NAMALWA (cell line): ENCODE data around the gene SEL1L3.

Source experiments
- DNase-seq: peaks from one replicate; pipeline ENCODE4 v3.0.0-alpha.2; 2015; ENCODE audit warnings: low spot score

SEL1L3 gene

DNA sequence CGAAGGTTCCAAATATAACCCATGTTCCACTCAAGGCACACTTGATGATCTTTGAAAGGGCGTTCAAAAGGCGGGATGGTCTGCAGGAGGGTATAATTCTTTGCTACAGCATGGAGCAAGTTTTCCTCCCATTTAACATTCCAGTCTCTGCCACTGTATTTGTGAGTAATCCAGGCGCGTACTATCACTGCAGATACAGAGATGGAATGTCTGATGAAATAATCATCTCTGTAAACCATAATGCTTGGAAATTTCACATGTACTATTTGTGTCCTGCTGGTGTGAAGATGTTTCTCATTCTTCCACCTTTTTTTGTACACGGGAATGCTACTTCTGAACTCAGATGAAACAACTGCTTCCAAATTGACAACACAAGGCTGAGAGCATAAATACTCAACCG lies 15.5 kb downstream of the SEL1L3 start:
- no peak for DNase-seq

DNA sequence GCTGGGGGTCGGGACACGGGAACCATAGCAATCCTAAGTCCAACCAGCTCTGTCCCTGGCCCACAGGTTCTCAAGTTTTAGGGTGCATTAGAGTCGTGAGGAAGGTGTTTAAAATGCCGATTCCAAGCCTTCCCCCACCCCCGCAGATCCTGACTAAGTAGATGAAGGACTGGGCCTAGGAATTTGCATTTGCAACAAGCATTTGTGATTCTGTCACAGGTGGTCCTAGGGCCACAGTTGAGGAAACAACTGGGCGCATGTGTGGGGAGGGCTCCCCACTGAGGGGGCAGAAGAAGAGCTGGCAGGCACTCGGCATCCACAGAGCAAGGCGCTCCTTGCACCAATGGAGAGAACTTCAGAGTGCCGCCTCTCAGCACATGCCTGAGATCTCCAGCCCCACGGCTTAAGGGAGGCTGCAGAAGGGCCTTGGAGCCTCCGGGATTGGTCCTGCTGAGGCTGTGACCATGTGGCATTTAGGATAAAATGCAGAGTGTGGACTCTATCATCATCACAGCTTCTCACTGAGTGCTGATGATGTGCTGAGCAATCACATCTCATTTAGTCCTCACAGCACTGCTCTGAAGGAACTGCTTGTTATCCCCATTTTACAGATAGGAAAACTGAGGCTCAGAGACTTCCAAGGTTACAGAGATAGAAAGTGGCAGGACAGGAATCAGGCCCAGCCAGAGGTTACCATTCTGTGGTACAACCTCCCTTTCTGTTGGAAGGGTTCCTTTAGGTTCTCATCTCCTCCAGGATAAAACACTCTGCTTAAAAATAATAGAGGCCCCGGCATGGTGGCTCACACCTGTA lies 16.7 kb downstream of the SEL1L3 start:
- DNase-seq, result no peak

DNA sequence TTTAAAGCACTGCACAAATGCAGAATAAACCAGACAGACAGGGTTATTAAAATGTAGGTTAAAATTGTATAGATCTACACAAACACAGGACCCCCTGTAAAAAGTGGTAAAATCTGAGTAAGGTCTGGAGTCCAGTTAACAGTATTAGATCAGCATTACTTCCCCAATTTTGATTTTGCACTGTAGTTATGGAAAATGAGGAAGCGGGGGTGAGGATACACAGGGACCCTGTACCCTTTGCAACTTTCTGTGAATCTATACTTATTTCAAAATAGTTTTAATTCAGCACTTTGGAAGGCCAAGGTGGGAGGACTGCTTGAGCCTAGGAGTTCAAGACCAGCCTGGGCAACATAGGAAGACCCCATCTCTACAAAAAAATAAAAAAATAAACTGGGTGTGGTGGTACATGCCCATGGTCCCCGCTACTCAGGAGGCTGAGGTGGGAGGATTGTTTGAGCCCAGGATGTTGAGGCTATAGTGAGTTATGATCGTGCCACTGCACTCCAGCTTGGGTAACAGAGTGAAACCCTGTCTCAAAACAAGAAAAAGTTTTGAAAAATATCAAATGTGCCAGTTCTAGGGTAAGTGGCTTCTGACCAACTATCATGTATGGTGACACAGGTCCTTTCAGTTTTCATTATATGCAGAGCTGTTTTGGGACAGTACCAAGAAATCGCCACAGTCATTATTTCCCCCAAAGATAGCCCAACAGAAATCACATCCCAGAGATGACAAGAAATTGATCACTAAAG lies 17.7 kb downstream of the SEL1L3 start:
- no peak for DNase-seq

DNA sequence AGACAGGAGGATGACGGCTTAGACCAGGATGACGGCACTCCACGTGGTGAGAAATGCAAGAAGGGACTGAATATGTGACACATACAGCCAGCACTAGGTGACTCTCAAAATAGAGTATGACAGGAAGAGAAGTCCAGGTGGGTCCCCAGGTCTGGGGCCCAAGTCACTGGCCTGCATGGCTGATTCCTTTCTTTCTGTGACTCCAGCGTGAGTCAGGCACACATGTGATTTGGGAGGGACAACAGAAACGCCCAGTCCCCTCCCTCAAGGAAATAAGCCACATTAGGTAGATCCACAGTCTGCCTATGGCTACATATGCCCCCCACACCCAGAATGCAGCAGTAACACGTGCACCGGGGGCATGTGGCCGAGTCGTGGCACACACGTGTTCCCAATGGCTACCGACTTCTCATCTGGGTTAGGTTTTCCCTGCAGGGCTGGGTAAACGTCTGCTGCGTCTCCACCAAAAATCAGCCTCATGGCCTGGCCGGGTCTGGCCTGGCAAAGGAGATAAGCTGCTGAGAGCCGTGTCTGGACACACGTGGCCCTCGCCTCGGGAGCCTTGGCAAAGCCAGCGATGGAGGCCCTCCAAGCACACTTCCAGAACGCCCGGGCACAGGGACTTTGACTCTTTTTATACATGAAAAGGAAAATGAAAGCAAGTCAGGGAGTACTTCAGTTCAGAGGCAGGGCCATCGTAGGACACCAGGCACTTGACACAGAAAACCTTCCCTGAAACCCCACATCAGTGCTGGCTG lies 19.3 kb downstream of the SEL1L3 start:
- DNase-seq, result no peak

DNA sequence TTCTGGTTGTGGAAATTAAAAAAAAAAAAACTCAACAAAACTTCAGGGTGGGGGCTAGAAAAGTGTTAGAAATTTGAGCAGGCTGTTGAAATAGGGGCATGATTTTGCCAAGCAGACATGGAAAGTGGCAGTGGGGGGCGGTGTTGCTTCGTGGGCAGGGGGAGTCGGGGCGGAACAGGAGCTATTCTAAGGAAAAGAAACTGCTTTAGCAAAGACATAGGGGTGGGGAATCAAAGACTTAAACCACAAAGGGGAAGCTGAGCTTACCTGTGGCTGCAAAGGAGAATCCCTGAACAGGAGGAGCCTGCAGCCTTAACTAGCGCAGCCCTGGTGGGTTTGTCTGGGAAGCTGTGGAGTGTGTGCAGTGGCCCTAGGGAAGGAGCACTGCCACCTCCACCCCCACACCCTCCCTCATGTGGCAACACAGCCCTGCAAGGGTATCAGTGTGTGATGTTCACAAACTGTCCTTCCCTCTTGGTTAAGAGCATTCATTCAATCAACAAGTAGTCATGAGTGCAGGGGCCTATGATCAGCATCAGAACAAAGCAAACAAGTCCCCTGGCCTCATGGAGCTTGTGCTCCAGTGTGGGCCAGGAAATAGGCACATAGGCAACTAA lies 20.5 kb downstream of the SEL1L3 start:
- DNase-seq, result peak; percentile 51

DNA sequence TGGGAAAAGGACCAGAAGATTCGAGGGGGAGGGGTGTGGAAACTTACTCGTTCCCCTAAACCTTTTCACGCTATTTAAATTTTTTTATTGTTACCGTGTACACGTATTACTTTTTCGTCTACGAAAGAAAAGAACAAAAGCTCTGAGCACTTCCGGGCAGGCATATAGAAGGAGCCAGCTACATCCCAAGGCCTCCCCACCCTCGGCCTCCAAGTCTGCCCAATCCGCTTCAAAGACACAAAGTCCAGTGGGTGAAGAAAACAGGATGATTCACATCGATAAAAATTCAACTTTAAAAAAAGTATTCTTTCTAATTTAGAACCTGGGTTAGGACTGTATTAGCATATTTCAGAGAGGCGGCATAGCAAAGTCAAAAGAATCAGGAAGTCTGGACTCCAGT lies 23.1 kb downstream of the SEL1L3 start:
- no peak for DNase-seq

DNA sequence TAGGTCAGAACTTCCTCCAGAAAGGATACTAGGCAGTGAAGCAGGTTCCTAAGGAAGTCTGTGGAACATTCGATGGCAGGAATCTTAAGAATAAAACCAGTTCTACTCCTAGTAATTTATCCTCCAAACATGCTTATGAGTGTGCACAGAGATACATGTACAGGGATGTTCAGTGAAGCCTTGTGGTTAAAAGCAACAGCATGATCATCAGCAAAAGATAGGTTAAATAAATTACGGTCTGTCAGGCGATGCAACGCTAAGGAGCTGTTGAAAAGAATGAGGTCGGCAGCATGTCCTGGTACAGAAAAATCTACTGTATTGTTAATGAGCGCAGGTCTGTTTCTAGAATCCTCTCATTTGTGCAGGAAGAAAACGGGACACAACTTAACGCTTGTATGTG lies 23.6 kb downstream of the SEL1L3 start:
- no peak for DNase-seq

DNA sequence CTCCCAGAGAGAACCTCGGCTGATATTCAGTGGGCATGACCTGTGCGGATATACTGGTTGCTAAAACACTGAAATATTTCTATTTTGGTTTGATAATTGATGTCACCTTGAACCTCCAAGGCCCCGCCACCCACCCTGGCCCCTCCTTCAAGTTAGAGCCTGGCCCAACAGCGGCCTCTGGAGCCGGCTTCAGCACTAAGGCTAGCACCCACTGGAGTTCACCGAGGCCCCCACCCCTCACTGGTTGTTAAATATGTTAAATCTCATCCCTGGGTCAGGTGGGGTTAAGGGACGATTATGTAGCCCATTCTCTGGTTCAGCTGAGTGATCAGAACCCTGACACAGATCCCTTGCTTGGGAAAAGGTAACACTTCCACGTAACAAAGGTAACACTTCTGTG lies 24.3 kb downstream of the SEL1L3 start:
- DNase-seq, result no peak

DNA sequence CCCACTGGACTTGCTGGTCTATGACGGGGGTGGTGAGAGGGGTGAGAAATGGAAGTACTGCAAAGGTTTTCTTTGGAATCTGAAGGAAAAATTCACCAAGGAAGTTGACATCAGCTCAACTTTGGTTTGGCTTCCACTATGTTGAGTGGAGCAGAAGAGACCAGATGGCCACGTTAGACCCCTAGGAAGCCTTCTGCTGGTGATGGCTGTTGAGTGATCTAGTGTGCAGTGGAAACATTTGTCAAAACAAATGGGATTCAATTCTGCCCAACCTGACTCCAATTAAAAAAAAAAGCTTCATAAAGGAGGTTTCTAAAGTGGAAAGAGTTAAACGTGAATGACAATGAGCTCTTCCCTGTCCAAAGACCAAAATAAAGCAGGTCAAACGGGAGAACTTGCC lies 25.7 kb downstream of the SEL1L3 start:
- DNase-seq, result no peak

DNA sequence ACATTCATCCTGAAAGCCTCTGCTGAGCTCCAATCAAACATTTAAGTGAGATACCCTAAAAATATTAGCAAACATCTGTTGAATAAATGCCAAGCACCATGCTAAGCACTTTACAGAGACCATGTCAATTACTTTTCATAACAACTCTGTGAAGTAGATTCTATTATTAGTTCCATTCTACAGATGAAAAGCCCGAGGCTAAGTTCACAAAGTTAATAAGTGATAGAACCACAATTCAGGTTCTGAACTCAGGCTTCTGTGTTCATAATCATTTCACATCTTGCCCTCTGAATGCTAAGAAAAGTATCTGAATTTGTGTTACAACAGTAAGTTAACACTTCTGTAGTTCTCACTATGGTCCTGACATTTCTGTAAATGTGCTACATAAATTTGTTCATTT lies 27.4 kb downstream of the SEL1L3 start:
- DNase-seq, result no peak

DNA sequence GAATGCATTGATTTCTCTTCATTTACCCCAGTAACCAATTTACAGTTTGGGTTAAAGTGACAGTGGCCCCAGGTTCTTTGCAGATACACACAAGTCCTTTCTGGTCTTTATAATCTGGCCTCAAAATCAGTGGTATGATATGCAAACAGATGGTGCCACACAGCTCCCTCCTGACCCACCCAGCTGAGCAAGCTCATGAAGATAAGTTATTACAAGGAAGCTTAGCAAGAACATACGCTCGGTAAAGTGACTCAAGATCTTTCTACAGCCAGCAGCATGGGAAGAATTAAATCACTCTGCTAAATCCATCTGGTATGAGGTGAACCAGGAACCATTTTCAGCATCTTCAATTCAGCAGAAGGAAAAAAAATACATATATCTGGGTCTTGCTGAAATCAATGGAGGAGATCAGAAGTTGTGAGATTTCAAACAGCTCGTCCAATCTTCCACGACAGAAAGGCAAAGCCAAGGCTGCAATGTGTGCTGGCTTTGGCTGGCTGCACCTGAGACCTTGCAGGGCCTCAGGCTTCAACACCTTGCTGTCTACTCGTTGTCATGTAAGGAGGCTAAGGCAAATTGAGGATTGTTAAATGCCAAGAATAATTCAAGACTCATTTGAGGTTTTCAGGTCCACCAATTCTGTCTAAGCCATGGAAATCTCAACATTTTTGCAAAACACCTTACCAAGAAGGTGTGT lies 28.2 kb downstream of the SEL1L3 start:
- DNase-seq, result no peak

DNA sequence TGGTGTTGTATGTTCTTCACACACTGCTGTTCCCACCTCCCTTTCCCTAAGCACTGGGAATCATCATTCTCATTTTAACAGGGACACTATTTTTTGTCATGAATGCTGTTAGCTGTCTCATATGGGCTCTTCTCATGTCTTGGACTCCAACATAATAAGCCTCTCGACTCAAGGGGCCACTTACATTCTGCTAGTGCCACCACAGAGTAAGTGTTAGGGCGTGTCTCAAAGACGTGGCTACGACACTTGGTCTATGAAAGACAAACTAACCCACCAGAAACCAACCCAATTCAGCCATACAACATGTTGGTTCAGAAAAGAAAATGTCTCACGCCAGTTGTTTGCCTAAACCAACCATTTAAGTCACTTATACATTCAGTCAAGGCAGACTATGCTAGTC lies 32.2 kb downstream of the SEL1L3 start:
- DNase-seq, result no peak

DNA sequence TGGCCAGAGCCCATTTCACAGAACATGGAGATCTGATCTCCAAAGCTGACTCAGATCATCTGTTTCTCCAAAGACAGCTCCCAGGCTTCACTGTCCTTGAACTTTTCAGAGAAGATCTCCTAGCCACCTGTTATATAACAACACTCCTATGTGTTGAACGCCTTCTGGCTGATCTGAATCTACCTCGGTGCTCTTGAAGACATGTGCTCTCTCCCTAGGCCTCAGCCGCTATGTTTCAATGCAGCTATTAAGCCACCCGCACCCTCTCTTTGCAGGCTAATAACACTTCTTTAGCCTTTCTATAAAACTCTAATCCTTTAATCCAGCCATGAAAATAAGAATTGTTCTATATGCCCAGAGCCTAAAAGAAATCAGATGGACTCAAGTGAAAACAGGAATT lies 34.9 kb downstream of the SEL1L3 start:
- no peak for DNase-seq

DNA sequence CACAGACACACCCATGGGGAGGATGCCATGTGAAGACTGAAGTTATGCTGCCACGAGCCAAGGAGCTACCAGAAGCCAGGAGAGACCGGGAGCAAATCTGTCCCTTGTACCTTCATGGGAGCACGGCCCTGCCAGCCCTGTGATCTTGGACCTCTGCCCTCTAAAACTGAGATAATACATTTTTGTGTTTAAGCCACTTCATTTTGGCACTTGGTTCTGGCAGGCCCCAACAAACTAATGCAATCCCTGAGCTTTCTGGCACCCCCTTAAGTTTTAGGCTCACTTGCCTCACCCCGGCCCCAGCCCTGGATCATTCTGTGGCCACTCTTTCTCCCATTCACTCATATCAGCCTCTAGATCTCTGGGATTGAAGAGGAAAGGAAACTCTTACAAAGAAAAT lies 35.4 kb downstream of the SEL1L3 start:
- DNase-seq, result no peak

DNA sequence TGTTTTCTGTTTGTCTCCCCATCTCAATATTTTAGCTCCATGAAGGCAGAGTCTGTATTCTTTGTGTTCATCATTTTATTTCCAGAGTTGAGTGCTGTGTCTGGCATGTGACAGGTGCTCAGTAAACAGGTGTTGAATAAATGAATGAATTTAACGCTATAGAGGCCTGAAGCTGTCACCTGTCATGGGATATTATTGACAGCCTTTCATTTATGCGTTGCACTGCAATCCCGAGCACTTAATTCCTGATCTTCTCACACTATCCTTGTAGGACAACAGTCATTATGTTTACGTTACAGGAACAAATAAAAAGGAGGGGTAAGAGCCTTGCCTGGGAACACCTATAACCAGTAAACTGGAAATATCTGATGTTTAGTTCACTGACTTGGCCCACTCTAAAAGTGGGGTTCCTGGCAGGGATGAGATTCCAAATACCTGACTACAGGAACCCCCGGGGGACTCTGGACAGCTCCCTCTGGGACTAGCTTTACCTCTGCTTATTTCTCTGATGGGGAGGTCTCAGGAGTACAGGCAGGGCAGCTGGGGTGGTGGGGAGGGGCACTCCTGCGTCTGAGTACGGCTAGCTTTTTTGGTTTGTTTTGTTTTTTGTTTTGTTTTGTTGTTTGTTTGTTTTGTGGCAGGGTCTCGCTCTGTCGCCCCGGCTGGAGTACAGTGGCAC lies 36.6 kb downstream of the SEL1L3 start:
- no peak for DNase-seq

DNA sequence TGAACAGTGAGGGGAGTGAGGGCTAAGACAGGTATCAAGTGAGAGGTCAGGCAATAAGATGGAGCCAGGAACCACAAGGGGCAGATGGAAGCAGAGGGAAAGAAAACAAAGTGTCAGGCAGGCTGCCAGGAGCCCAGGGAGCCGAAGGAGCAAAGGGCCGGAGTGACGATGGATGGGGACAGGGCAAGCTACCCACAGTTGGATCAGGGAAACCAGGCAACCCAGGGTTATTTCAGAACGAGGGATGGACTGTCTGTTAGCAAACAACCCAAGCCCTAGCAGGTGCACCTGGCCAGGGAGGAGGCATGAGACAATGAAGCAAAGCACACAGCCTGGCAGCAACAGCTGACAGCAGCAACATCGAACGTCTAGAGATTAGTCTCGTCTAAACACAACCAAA lies 39.2 kb downstream of the SEL1L3 start:
- DNase-seq, result no peak

DNA sequence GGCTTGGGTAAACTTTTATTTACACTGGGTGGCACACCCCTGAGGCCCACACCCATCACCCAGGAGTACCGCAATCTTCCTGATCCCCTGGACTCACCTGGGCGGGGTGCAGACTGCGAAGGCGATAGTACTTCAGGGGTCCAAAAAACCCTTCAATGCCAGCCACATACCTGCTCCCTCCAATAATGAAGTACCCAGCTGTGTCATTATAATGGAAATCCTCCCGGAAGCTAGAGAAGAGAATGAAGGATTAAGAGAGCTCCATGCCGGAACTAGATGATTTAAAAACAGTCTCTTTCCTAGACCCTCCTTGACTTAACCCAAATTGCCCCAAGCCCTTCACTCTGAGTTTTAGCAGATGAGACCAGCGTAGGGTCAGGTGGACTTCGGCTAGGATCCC lies 40.9 kb downstream of the SEL1L3 start:
- no peak for DNase-seq

DNA sequence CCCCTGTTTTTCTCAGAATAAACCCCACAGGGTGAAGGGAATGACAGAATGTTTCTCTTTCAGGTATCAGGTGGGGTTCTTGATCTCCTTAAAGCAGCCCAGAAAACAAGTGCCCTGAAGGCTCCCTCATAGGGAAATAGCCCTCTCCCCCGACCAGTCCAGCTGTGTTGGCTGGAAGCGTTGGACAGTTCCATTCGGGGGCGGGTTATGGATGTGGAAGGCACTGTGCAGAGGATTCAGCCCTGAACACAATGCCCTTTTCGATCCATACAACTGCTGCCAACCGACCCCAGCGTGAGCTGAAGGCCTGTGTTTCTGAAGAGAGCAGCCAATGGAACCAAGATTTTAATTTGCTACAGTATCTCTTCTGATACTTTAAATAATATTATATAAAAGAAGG lies 41.5 kb downstream of the SEL1L3 start:
- DNase-seq, result no peak

DNA sequence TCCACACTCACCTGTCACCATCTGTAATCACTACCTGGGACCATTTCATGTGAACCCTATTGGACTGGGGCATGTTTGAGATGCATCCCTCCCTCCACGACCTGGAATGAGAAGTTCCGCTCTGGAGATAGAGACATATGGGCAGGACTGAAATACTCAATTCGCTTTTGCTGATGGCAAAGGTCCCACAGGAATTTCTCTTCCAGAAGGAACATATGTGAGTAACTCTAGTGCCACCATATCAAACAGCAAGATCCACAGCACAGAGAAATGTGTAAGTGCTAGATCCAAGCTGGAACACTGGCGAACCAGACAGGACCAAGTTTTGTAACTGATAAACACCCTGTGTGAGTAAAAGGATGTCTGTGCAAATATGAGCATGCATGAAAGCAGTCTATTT lies 43.9 kb downstream of the SEL1L3 start:
- DNase-seq, result no peak

DNA sequence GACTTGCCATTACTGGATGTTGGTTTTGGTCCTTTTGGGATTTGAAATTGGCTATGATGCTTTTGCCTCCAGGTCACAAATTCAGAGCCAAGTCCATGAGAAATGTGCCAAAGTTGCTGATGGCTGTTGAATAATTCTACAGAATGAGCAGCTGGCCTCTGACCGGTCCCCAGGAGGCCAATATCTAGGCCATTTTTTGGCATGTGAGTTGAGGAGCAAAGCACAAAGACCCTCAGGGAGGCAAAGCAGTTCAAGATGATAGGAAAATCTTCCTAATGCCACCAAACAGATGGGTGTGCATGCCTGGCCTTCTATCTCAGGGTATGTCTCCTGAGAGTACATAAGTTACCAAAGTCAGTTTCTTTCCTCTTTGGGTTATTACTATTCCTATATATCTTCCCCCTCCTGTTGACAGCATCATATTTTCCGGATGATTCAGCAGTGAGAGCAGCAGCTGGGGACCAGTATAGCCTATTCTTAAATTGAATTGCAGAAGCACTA lies 44.4 kb downstream of the SEL1L3 start:
- no peak for DNase-seq

DNA sequence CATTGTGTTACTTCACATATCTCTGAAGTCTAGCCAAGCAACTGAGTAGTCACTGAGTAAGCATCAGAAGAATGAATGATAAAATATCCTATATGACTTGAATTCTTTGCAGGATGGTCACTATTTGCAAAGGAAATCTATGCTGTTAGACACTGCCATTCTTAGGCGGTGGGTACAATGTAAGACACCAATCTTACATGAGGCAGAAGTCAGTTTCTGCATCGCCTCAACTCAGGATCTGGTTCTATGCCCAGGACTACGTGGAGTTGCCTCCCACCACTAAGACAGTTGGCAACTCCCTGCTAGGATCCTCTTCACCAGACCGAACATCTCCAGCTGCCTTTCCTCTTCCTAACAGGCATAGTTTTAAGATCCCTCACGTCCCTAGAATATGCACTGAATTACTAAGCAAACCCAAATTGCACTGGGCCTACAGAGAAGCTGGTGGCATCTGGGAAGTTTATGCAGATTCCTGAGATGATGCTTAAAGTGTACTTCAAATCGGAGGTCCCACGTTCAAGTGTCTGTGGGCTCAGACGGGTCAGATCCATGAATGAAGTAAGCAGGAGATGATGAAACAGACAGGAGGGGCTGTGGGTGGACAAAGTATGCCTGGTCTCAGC lies 45.6 kb downstream of the SEL1L3 start:
- DNase-seq, result no peak
